ENCODE results near the gene PADI1.

Gene PADI1

GRCh38 chr1:17274186-17275170 is 69.5 kb downstream of the PADI1 start:
- DNase-seq, result no peak

GRCh38 chr1:17276568-17276967 is 71.6 kb downstream of the PADI1 start:
- peak; percentile 32 for DNase-seq

- no peak for DNase-seq
These were observed 72.7 kb downstream of the PADI1 start for GRCh38 chr1:17277511-17278159.

- DNase-seq, result no peak
These were observed 74.3 kb downstream of the PADI1 start for GRCh38 chr1:17278996-17279830.

GRCh38 chr1:17280436-17280835 is 75.5 kb downstream of the PADI1 start:
- DNase-seq, result no peak

GRCh38 chr1:17280894-17281293 is 76.0 kb downstream of the PADI1 start:
- no peak for DNase-seq

GRCh38 chr1:17281775-17282181 is 76.8 kb downstream of the PADI1 start:
- DNase-seq, result no peak

- no peak for DNase-seq
These were observed 77.9 kb downstream of the PADI1 start for GRCh38 chr1:17282836-17283235.

GRCh38 chr1:17286646-17287045 is 81.7 kb downstream of the PADI1 start:
- DNase-seq, result no peak

- no peak for DNase-seq
These were observed 82.3 kb downstream of the PADI1 start for GRCh38 chr1:17287130-17287776.

GRCh38 chr1:17289721-17290120 is 84.8 kb downstream of the PADI1 start:
- DNase-seq, result no peak

GRCh38 chr1:17290553-17290952 is 85.6 kb downstream of the PADI1 start:
- DNase-seq, result no peak

- no peak for DNase-seq
These were observed 87.6 kb downstream of the PADI1 start for GRCh38 chr1:17292299-17293160.

- no peak for DNase-seq
These were observed 88.9 kb downstream of the PADI1 start for GRCh38 chr1:17293681-17294425.

- no peak for DNase-seq
These were observed 90.4 kb downstream of the PADI1 start for GRCh38 chr1:17295292-17295691.
